Sigmoid colon (tissue), 7 donors: ENCODE data around the gene CLDN10. TPM values are rescaled to one million over a fixed set of nuclear protein-coding genes. Genes with fewer than 3 reads are reported as not detected.

Experiments used
- DNase-seq: peaks from one replicate; pipeline ENCODE4 v3.0.0-alpha.2; 2019
- H3K27ac ChIP-seq, 4 donors: fragments of 200-600 bp; sonication (generic); one replicate each; pipeline ENCODE4 v1.5.1; 2016 to 2019; ENCODE audit warnings: mild to moderate bottlenecking in 1 of 4
- H3K27me3 ChIP-seq, 3 donors: fragments of 200-600 bp; sonication (generic); one replicate each; pipeline ENCODE4 v1.5.1; 2019; ENCODE audit warnings: mild to moderate bottlenecking in 1 of 3
- H3K36me3 ChIP-seq, 4 donors: fragments of 200-600 bp; sonication (generic); one replicate each; pipeline ENCODE4 v1.5.1; 2016 to 2019
- H3K4me1 ChIP-seq, 4 donors: fragments of 200-600 bp; sonication (generic); one replicate each; pipeline ENCODE4 v1.5.1; 2017 to 2019
- H3K4me3 ChIP-seq, 4 donors: fragments of 200-600 bp; sonication (generic); one replicate each; pipeline ENCODE4 v1.5.1; 2017 to 2019; ENCODE audit warnings: mild to moderate bottlenecking in 2 of 4, moderate library complexity in 1 of 4
- H3K9me3 ChIP-seq, 4 donors: fragments of 200-600 bp in 3 of 4; sonication (generic) in 3 of 4; one replicate each; pipeline versions ENCODE4 v1.5.1 to v1.6.1; 2013 to 2019
- EP300 ChIP-seq, 4 donors: sonication (generic); formaldehyde crosslinking; IDR thresholded peaks; one replicate each; pipeline ENCODE4 v1.6.1; 2017; ENCODE audit warnings: antibody characterized with exemption in 4 of 4
- POLR2A ChIP-seq, 2 donors: fragments of 450-650 bp; IDR thresholded peaks; one replicate each; pipeline ENCODE4 v1.6.1; 2016; ENCODE audit warnings: antibody characterized with exemption in 2 of 2, mild to moderate bottlenecking in 2 of 2, moderate library complexity in 2 of 2
- POLR2AphosphoS5 ChIP-seq, 4 donors: sonication (generic); formaldehyde crosslinking; IDR thresholded peaks; one replicate each; pipeline ENCODE4 v1.6.1; 2017; ENCODE audit warnings: antibody characterized with exemption in 4 of 4
- WGBS, 2 donors: extraction: QIAGEN DNeasy Blood & Tissue Kit; methylation state at CpG; one replicate each; pipeline ENCODE4 v1.1.7; 2013; 5-methylcytosine and 5-hydroxymethylcytosine counted together
- intact Hi-C: fragments of 100-400 bp; cut with DNase I; formaldehyde crosslinking; loops from one replicate; pipeline ENCODE4 v1.15.1; 2023
- polyA plus RNA-seq, 3 donors: library from polyadenylated mRNA; stranded (reverse); fragments of 200-250 nt; gene quantifications; one replicate each; pipeline ENCODE4 v1.2.3, GENCODE V29; 2013
- total RNA-seq, 4 donors: library from RNA; depleted of rRNA; stranded (reverse); fragments of >200 nt; gene quantifications; one replicate each; pipeline ENCODE4 v1.1.0, GENCODE V29; 2016
- TF ChIP-seq, protein P1 (sequence below), 4 experiments: fragments of 450-650 bp in 3 of 4; fragments of 200-600 bp in 1 of 4; IDR thresholded peaks; one replicate each; pipeline ENCODE4 v1.5.1; 2016 to 2019; ENCODE audit warnings: antibody characterized with exemption in 4 of 4, mild to moderate bottlenecking in 3 of 4, moderate library complexity in 2 of 4
- donor health status: healthy with polysubstance abuse.
- donor health status: Bipolar disorder and iron deficiency.
- donor health status: healthy.

CLDN10 gene
- total and polyA plus RNA-seq, 7 donors: 0.20 to 1.5 (median 0.36) TPM; not detected in 4

DNA sequence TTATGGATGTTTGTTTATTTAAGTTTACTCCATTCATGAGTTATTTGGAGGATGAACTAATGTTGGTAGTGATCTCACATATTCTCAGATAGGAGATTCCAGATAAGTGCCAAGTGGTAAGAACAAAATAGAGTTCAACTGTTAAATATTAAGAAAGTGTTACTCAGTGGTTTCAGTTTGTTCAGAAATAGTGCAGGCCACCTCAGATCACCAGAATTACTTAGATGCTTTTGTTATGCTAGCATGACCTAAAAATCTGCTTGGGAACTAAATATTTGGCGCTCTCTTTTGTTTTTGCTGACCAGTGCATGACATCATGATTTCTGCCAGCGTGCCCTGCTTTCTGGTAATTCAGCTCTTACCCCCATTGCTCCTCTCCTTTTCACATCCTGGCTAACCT, 15.6 kb downstream of the CLDN10 start:
- no peak for DNase-seq
- H3K4me1 ChIP-seq: no peaks in the 10 kb centered on the region
- H3K27me3 ChIP-seq: no peaks in the 10 kb centered on the region
- no peak overlapping the region for H3K4me3 ChIP-seq
- 95 to 98% methylated on average over 2 of the region's 2 CpGs for WGBS, 2 donors
- TF ChIP-seq EP300 (IDR thresholded peaks at IDR 0.05): no peak
- TF ChIP-seq POLR2AphosphoS5 (IDR thresholded peaks at IDR 0.05): no peak
- TF ChIP-seq, protein P1, sequence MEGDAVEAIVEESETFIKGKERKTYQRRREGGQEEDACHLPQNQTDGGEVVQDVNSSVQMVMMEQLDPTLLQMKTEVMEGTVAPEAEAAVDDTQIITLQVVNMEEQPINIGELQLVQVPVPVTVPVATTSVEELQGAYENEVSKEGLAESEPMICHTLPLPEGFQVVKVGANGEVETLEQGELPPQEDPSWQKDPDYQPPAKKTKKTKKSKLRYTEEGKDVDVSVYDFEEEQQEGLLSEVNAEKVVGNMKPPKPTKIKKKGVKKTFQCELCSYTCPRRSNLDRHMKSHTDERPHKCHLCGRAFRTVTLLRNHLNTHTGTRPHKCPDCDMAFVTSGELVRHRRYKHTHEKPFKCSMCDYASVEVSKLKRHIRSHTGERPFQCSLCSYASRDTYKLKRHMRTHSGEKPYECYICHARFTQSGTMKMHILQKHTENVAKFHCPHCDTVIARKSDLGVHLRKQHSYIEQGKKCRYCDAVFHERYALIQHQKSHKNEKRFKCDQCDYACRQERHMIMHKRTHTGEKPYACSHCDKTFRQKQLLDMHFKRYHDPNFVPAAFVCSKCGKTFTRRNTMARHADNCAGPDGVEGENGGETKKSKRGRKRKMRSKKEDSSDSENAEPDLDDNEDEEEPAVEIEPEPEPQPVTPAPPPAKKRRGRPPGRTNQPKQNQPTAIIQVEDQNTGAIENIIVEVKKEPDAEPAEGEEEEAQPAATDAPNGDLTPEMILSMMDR (IDR thresholded peaks at IDR 0.05): no peak
- TF ChIP-seq POLR2A (IDR thresholded peaks at IDR 0.05): no peak
- H3K27ac ChIP-seq: no peak overlapping the region
- no peaks in the 10 kb centered on the region for H3K9me3 ChIP-seq
- intact Hi-C loops: no loop called here
- H3K36me3 ChIP-seq: no peaks in the 10 kb centered on the region

DNA sequence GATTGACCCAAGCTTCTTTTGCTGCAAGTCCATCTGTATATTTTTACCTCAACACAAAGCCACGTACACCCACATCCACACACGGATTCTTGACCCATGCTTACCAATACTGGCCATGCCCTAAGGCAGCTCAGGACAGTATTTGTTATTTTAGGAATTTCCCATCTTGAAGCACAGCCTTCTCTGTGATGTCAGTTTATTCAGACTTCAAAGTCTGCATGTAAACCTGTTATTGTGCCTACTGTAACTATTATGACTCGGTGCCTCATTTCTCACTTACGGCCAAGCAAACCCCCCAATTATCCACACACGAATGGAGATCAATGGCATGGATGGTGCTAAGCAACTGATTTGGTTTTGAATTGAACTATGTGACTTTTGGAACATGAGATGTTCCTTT, 17.5 kb downstream of the CLDN10 start:
- no peak overlapping the region for H3K4me3 ChIP-seq
- DNase-seq: no peak
- no peaks in the 10 kb centered on the region for H3K27me3 ChIP-seq
- WGBS, 2 donors: 85 to 86% methylated on average over 5 of the region's 5 CpGs
- H3K36me3 ChIP-seq: no peaks in the 10 kb centered on the region
- H3K27ac ChIP-seq: no peak overlapping the region
- TF ChIP-seq POLR2AphosphoS5 (IDR thresholded peaks at IDR 0.05) (no peak), EP300 (IDR thresholded peaks at IDR 0.05) (no peak), POLR2A (IDR thresholded peaks at IDR 0.05) (no peak)
- TF ChIP-seq, protein P1 (IDR thresholded peaks at IDR 0.05): no peak
- intact Hi-C loops: no loop called here
- H3K9me3 ChIP-seq: no peaks in the 10 kb centered on the region
- no peaks in the 10 kb centered on the region for H3K4me1 ChIP-seq

DNA sequence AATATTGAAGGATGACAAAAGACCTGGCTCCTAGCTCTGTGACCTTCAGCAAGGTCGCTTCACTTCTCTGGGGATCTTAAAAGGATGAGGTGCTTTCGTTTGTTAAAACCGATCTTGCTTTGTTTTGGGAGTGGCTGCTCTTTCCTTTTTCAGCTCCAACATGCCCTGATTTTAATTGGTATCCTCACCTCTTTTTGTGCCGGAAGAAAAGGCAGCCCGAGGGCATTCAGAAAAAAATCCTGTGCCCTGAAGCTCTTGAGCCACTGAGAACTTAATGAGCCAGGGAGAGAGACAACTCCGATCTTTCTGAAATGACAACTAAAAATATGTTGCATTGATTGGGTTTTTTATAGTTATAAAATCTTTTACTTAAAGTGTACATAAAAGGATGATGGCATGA, 19.4 kb downstream of the CLDN10 start:
- TF ChIP-seq, protein P1 (IDR thresholded peaks at IDR 0.05): no peak
- TF ChIP-seq POLR2A (IDR thresholded peaks at IDR 0.05): no peak
- no peak for TF ChIP-seq EP300 (IDR thresholded peaks at IDR 0.05)
- TF ChIP-seq POLR2AphosphoS5 (IDR thresholded peaks at IDR 0.05): no peak
- H3K27me3 ChIP-seq: no peaks in the 10 kb centered on the region
- no peak overlapping the region for H3K4me3 ChIP-seq
- H3K9me3 ChIP-seq: no peaks in the 10 kb centered on the region
- intact Hi-C loops: no loop called here
- H3K36me3 ChIP-seq: no peaks in the 10 kb centered on the region
- no peaks in the 10 kb centered on the region for H3K4me1 ChIP-seq
- DNase-seq: no peak
- H3K27ac ChIP-seq: no peak overlapping the region
- 69 to 82% methylated on average over 6 of the region's 6 CpGs for WGBS, 2 donors

DNA sequence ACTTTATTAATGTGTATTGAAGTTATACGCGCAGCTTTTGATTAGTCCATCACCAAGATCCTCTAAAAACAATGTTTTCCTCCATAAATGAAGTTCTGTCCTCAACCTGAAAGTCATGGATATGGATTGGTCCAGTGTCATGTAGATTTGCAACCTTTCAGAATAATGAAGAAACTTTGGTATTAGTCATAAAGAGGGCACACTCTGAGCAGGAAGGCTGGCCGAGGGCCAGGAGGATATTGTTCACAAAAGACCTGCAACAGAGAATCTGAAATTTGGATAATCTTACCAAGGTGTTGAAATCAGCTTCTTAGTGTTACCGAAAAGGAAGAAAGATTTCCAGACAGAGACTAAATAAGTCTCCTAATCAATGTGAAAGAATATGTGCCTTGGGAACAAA, 20.7 kb downstream of the CLDN10 start:
- no peak for DNase-seq
- H3K4me1 ChIP-seq: no peaks in the 10 kb centered on the region
- TF ChIP-seq, protein P1 (IDR thresholded peaks at IDR 0.05): no peak
- TF ChIP-seq POLR2A (IDR thresholded peaks at IDR 0.05) (no peak), EP300 (IDR thresholded peaks at IDR 0.05) (no peak), POLR2AphosphoS5 (IDR thresholded peaks at IDR 0.05) (no peak)

DNA sequence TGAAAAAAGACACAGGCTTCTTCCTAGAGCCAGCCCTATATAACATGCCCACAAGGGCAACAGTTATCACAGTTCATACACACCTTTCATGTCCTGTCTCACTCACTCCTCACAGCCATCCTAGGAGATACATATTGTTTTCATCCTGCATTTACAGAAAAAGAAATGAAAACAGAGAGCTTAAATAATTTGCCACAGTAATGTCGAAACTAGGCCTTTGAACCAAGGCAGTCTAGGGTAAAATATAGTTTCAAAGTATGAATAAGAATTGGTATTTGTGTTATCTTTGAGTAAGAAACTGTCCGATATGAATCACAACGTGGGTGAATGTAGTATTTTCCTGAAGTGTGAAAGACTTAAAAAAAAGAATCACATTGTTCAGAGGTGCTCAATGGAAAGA, 26.8 kb downstream of the CLDN10 start:
- TF ChIP-seq POLR2AphosphoS5 (IDR thresholded peaks at IDR 0.05): no peak
- TF ChIP-seq, protein P1 (IDR thresholded peaks at IDR 0.05): no peak
- Histone ChIP-seq H3K36me3 (peaks cover 0 to 53% (median 8%) of the 10 kb centered on the region in 4 donors), H3K27ac (no peak overlapping the region), H3K4me3 (no peak overlapping the region), H3K9me3 (no peaks in the 10 kb centered on the region), H3K4me1 (no peaks in the 10 kb centered on the region), H3K27me3 (no peaks in the 10 kb centered on the region)
- 81 to 88% methylated on average over 3 of the region's 3 CpGs for WGBS, 2 donors
- DNase-seq: no peak
- intact Hi-C loops: no loop called here

More for the DNA sequence above, 20.7 kb downstream of the CLDN10 start:
- intact Hi-C loops: no loop called here
- Histone ChIP-seq H3K36me3 (no peaks in the 10 kb centered on the region), H3K27me3 (no peaks in the 10 kb centered on the region), H3K9me3 (no peaks in the 10 kb centered on the region), H3K27ac (no peak overlapping the region), H3K4me3 (no peak overlapping the region)
- whole genome bisulfite sequencing, 2 donors: 92 to 93% methylated on average over 4 of the region's 4 CpGs
